ENCODE data around the gene KLHL26. TPM values are rescaled to one million over a fixed set of nuclear protein-coding genes. Genes with fewer than 3 reads are reported as not detected.

The KLHL26 gene
- total RNA-seq, 4 donors from 2014 or later: 7.9 to 23.2 (median 18.2) TPM

- no peak for TF ChIP-seq CTCF (IDR thresholded peaks at IDR 0.05)
- TF ChIP-seq POLR2A (IDR thresholded peaks at IDR 0.05): no peak
- no peak overlapping the region for H3K4me3 ChIP-seq (ENCODE audit: low read depth, poor library complexity, severe bottlenecking)
- intact Hi-C loops (cut with DNase I; ENCODE audit: low total_unique reads): no loop called here
- 77 to 79% methylated on average over 17 to 19 of the region's 19 CpGs for WGBS, 2 donors
- no peak for DNase-seq (ENCODE audit: low spot score in 2 of 2)
Measured at GRCh38 chr19:18656337-18657086, 19.7 kb downstream of the KLHL26 start.

GRCh38 chr19:18657590-18658365, 20.9 kb downstream of the KLHL26 start:
- no peak overlapping the region for H3K4me3 ChIP-seq (ENCODE audit: low read depth, poor library complexity, severe bottlenecking)
- no peak for DNase-seq (ENCODE audit: low spot score in 2 of 2)
- intact Hi-C loops (cut with DNase I; ENCODE audit: low total_unique reads): no loop called here
- TF ChIP-seq CTCF (IDR thresholded peaks at IDR 0.05) (no peak), POLR2A (IDR thresholded peaks at IDR 0.05) (no peak)
- WGBS, 2 donors: 48 to 52% methylated on average over 18 to 20 of the region's 20 CpGs

- intact Hi-C loops (cut with DNase I; ENCODE audit: low total_unique reads): no loop called here
- no peak for DNase-seq (ENCODE audit: low spot score in 2 of 2)
- no peak overlapping the region for H3K4me3 ChIP-seq (ENCODE audit: low read depth, poor library complexity, severe bottlenecking)
- no peak for TF ChIP-seq POLR2A (IDR thresholded peaks at IDR 0.05)
- no peak for TF ChIP-seq CTCF (IDR thresholded peaks at IDR 0.05)
- 79 to 82% methylated on average over 4 of the region's 4 CpGs for WGBS, 2 donors
Measured at GRCh38 chr19:18658366-18658855, 21.6 kb downstream of the KLHL26 start.

- no peak overlapping the region for H3K4me3 ChIP-seq (ENCODE audit: low read depth, poor library complexity, severe bottlenecking)
- intact Hi-C loops (cut with DNase I; ENCODE audit: low total_unique reads): no loop called here
- no peak for DNase-seq (ENCODE audit: low spot score in 2 of 2)
- TF ChIP-seq POLR2A (IDR thresholded peaks at IDR 0.05): no peak
- no peak for TF ChIP-seq CTCF (IDR thresholded peaks at IDR 0.05)
- WGBS, 2 donors: 50 to 53% methylated on average over 30 of the region's 30 CpGs
Measured at GRCh38 chr19:18659281-18660050, 22.6 kb downstream of the KLHL26 start.

- TF ChIP-seq POLR2A (IDR thresholded peaks at IDR 0.05) (no peak), CTCF (IDR thresholded peaks at IDR 0.05) (no peak)
- no peak for DNase-seq (ENCODE audit: low spot score in 2 of 2)
Measured at GRCh38 chr19:18660051-18660910, 23.5 kb downstream of the KLHL26 start.

More at GRCh38 chr19:18660051-18660910, 23.5 kb downstream of the KLHL26 start:
- intact Hi-C loops (cut with DNase I; ENCODE audit: low total_unique reads): no loop called here
- no peak overlapping the region for H3K4me3 ChIP-seq (ENCODE audit: low read depth, poor library complexity, severe bottlenecking)
- 75 to 89% methylated on average over 32 of the region's 37 CpGs for WGBS, 2 donors
